Measurements from ENCODE around the gene KIF4B. TPM values are rescaled to one million over a fixed set of nuclear protein-coding genes. Genes with fewer than 3 reads are reported as not detected.
"Not testable (repeated sequence)": the region's sequence is repeated elsewhere in the genome, so short reads cannot be mapped to it uniquely, and the experiment has no call there.

The KIF4B gene
- total RNA-seq, 1 experiment from 2014 or later = 0.03 TPM

DNA sequence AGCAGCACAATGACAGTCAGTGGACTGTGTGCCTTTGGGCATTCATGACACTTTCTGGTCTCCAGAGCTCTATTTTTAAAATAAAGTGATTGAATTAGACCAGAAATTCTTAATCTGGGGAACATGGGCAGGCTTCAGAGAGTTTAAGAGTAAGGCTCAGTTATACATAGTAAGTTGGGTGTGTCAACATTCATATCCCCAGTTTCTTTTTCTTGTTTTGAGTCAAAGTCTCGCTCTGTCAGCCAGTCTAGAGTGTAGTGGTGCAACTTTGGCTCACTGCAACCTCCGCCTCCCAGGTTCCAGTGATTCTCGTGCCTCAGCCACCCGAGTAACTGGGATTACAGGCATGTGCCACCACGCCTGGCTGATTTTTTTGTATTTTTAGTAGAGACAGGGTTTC lies 13.7 kb upstream of the KIF4B start:
- DNase-seq = no peak
- no peak overlapping the region for H3K4me3 ChIP-seq

DNA sequence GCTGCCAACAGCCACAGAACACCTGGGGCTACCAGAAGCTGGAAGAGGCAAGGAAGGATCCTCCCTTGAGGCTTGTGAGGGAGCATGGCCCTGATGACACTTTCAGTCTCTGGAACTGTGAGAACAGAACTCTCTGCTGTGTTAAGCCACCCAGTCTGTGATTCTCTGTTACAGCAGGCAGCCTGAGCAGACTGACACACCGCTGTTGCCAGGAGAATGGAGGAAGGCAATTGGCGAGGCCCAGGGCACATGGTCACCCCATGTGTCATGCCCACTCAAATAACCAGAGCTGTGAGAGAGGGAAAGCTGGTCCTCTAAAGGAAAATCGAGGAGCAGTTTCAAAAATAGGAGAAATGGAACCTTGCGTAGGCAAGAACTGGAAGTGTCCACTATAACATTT lies 12.0 kb upstream of the KIF4B start:
- H3K4me3 ChIP-seq = no peak overlapping the region
- no peaks in the 10 kb centered on the region for H3K9me3 ChIP-seq
- no peaks in the 10 kb centered on the region for H3K27me3 ChIP-seq
- H3K36me3 ChIP-seq = no peaks in the 10 kb centered on the region
- DNase-seq = no peak

More for the DNA sequence above, 13.7 kb upstream of the KIF4B start:
- Histone ChIP-seq H3K27me3 (no peaks in the 10 kb centered on the region), H3K36me3 (no peaks in the 10 kb centered on the region), H3K9me3 (no peaks in the 10 kb centered on the region)

DNA sequence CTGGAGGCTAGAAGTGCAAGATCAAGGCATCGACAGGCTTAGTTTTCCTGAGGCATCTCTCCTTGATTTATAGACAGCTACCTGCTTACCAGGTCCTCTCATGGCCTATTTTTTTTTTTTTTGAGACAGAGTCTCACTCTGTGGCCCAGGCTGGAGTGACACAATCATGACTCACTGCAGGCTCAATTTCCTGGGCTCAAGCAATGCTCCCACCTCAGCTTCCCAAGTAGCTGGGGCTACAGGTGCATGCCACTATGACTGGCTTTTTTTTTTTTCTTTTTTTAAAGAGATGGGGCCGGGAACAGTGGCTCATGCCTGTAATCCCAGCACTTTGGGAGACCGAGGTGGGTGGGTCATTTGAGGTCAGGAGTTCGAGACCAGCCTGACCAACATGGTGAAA lies 10.8 kb upstream of the KIF4B start:
- not testable (repeated sequence) for H3K4me3 ChIP-seq, H3K9me3 ChIP-seq, H3K36me3 ChIP-seq, H3K27me3 ChIP-seq
- DNase-seq = peak; percentile 18

DNA sequence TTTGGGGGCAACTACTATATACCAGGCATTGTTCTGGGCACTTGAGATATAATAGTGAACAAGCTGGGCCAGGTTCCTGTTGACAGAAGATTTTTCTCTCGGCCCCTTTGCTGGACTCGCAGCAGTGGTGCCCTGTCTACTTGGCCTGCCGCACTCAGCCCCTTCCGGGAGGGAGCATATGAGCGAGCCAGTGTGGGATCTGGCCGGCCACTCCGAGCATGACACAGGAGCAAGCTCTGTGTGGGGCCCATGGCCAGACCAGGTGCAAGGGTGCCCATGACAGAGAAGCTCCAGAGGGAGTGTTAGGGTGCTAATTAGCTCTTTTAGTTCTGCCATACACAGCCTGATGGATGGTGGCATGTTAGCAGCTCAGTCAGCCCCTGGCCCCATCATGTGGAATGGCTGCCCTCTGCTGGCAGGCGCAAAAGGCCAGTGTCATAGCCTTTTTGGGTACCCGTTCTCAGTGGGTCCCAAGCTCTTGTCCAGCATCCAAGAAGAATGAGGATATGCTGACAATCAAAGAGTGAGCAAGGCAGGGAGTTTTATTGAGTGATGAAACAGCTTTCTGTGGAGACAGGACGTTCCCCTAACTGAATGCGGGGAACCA lies 9.3 kb upstream of the KIF4B start:
- H3K9me3 ChIP-seq = no peaks in the 10 kb centered on the region
- DNase-seq = peak; percentile 26

GRCh38 chr5:155006265-155006664 lies 7.3 kb upstream of the KIF4B start:
- not testable (repeated sequence) for H3K36me3 ChIP-seq, H3K27me3 ChIP-seq, DNase-seq, H3K4me3 ChIP-seq, H3K9me3 ChIP-seq

More for the DNA sequence above, 9.3 kb upstream of the KIF4B start:
- Histone ChIP-seq H3K27me3 (no peaks in the 10 kb centered on the region), H3K36me3 (no peaks in the 10 kb centered on the region), H3K4me3 (no peak overlapping the region)

GRCh38 chr5:155008669-155009068 lies 4.9 kb upstream of the KIF4B start:
- DNase-seq = no peak
- no peaks in the 10 kb centered on the region for H3K36me3 ChIP-seq
- no peak overlapping the region for H3K4me3 ChIP-seq
- H3K27me3 ChIP-seq = peaks cover 4% of the 10 kb centered on the region; the same call in 1 of the 2 replicates
- no peaks in the 10 kb centered on the region for H3K9me3 ChIP-seq

DNA sequence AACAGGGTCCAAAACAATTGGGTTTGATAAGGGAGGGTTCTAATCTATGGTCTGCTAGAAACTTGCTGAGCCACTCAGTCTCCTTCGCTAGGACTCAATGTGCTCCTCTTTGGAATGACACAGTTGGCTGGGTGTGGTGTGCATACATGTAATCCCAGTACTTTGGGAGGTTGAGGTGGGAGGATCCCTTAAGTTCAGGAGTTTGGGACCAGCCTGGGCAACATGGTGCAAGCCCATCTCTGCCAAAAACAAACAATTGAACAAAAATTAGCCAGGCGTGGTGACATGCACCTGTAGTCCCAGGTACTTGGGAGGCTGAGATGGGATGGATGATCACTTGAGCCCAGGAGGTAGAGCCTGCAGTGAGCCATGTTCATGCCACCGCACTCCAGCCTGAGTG lies 2.7 kb upstream of the KIF4B start:
- H3K27me3 ChIP-seq = peaks cover 4% of the 10 kb centered on the region; the same call in 1 of the 2 replicates
- H3K9me3 ChIP-seq = no peaks in the 10 kb centered on the region
- DNase-seq = no peak
- no peak overlapping the region for H3K4me3 ChIP-seq
- H3K36me3 ChIP-seq = no peaks in the 10 kb centered on the region

GRCh38 chr5:155015239-155015638 lies 1.7 kb downstream of the KIF4B start:
- H3K27me3 ChIP-seq = peaks cover 4% of the 10 kb centered on the region; the same call in 1 of the 2 replicates
- no peaks in the 10 kb centered on the region for H3K9me3 ChIP-seq
- no peaks in the 10 kb centered on the region for H3K36me3 ChIP-seq
- DNase-seq = no peak
- no peak overlapping the region for H3K4me3 ChIP-seq

- peaks cover 10% of the 10 kb centered on the region for H3K27me3 ChIP-seq
- DNase-seq = no peak
These were observed 4.1 kb downstream of the KIF4B start for GRCh38 chr5:155017610-155018009.

DNA sequence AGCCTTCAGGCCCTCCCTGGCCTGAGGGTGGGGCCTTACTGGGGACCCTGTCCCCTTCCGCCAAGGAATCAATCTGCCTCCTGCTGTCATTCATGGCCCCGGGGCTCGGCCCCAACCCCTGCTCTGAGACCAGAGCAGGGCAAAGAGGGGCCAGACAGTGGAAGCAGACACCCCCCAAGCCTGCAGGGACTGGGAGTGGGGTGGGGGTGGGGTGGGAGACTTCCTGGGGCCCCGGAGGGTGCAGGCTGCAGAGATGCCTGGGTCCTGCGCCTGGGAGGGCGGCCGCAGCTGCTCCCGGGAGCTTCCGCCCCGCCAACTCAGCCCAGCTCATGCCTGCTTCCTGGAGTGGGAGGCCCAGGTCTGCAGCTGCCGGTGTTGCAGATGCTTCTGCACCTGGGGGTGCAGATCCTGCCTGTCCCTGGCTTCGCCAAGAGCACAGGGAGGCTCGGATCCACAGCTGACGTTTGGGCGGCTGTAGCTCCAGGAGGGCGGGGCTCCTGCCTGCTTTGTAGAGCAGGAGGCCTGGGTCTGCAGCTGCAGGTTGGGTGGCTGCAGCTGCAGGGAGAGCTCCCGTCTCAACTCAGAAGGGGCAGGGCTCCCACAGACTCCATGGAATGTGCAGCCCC lies 6.2 kb downstream of the KIF4B start:
- H3K4me3 ChIP-seq = no peak overlapping the region
- no peaks in the 10 kb centered on the region for H3K36me3 ChIP-seq
- DNase-seq = no peak

More at GRCh38 chr5:155017610-155018009, 4.1 kb downstream of the KIF4B start:
- Histone ChIP-seq H3K4me3 (no peak overlapping the region), H3K9me3 (no peaks in the 10 kb centered on the region), H3K36me3 (no peaks in the 10 kb centered on the region)

DNA sequence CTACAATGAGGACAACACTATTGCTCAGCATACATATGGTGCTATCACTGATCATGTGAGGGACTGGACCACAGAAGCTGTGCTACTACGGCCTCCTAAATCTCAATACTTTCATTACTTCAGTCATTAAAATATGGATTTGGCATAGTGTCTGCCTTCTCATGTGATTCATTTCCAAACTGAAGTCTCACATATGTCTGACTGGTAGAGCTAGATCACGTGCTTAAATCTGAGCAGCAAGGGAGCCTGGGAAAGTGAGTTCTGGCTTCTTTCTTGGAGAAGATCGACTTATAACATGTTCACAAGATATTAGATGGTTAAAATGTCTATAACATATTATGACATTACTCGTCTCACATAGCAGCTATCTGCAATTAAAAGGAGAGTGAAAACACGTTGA lies 8.3 kb downstream of the KIF4B start:
- H3K27me3 ChIP-seq = peaks cover 10% of the 10 kb centered on the region
- H3K36me3 ChIP-seq = no peaks in the 10 kb centered on the region
- H3K9me3 ChIP-seq = no peaks in the 10 kb centered on the region
- no peak overlapping the region for H3K4me3 ChIP-seq
- DNase-seq = no peak

More for the DNA sequence above, 6.2 kb downstream of the KIF4B start:
- Histone ChIP-seq H3K9me3 (no peaks in the 10 kb centered on the region), H3K27me3 (peaks cover 10% of the 10 kb centered on the region)

DNA sequence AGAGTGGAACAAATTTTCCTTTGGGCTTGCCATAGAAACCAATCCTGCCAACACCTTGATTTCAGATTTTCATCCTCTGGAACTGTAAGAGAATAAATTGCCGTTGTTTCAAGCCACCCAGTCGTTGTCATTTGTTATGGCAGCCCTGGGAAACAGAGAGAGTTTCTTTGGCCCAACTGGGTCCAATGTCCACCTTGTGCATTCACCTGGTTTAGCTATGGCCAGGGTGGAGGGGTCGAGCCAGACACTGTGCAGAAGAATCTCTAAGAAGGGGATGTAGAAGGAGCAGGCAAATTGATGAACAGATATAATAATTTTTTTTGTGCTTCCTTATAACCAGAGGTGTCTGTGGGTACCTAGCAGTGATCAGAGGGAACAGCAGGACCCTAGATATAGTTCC lies 9.8 kb downstream of the KIF4B start:
- Histone ChIP-seq H3K4me3 (no peak overlapping the region), H3K9me3 (no peaks in the 10 kb centered on the region), H3K27me3 (peaks cover 10% of the 10 kb centered on the region), H3K36me3 (no peaks in the 10 kb centered on the region)
- DNase-seq = no peak

DNA sequence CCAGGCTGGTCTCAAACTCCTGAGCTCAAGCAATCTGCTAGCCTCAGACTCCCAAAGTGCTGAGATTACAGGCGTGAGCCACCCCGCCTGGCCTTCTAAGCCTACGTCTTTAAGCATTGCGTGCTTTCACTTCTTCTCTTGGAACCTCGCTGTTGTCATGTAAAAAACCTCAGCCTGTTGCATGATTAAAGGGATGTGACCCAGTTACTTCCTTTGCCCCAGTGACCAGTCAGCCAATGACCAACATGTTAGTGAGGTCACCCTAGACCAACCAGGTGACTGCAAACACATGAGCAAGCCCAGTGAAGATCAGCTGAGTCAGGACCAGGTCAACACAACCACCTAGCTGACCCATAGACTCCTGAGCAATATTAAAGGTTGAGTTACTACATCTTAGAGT lies 10.5 kb downstream of the KIF4B start:
- DNase-seq = no peak
- H3K4me3 ChIP-seq = no peak overlapping the region
- peaks cover 10% of the 10 kb centered on the region for H3K27me3 ChIP-seq
- no peaks in the 10 kb centered on the region for H3K36me3 ChIP-seq
- peaks cover under 1% of the 10 kb centered on the region; the same call in 1 of the 2 replicates for H3K9me3 ChIP-seq

DNA sequence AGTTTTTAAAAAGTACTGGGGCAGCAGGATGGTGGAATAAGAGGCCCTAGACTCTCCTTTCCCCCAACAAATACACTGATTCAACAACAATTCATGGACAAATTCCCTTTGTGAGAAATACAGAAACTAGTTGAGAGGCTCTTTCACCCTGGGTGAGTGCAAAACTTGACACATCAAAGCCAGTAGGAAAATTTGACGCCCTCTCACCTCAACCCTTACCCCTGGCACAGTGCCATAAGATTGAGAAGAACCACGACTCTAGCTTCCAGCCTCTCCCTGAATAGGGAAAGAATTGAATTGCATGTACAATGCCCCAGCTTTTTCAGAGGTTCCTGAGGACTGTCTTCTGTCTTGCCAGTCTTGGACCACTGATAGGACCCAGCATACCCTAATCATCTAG lies 12.3 kb downstream of the KIF4B start:
- Histone ChIP-seq H3K4me3 (no peak overlapping the region), H3K9me3 (peaks cover 2% of the 10 kb centered on the region; the same call in 1 of the 2 replicates), H3K36me3 (no peaks in the 10 kb centered on the region), H3K27me3 (peaks cover 3% of the 10 kb centered on the region)
- no peak for DNase-seq

DNA sequence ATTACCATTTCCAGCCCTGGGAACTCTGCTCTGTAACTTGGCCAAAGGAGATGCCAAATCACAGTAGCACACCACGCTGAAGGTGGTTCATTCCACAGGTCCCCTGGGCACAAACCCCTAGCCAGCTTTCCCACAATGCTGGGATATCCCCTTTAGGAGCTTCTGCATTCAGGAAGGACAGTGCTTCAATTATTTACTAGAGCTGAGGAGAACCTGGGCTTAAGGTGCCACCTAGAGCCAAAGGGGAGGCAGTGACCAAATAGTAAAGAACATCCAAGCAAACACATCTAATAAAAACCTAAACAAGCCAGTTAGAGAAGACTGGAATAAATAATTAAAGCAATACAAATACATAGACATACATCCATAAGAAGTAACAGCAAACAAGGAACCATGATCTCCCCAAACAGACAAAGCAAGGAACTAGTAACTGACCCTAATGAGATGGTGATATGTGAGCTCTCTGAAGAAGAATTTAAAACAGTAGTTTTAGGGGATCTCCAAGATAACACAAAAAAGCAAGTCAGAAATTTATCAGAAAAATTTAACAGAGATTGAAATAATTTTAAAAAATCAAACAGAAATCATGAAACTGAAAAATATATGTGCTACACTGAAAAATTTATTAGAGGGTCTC lies 14.6 kb downstream of the KIF4B start:
- H3K36me3 ChIP-seq = no peaks in the 10 kb centered on the region
- no peaks in the 10 kb centered on the region; the same call in 1 of the 2 replicates for H3K27me3 ChIP-seq
- DNase-seq = no peak
- H3K9me3 ChIP-seq = peaks cover 2% of the 10 kb centered on the region; the same call in 1 of the 2 replicates
- H3K4me3 ChIP-seq = no peak overlapping the region

- H3K36me3 ChIP-seq = no peaks in the 10 kb centered on the region
- H3K27me3 ChIP-seq = no peaks in the 10 kb centered on the region; the same call in none of the 2 replicates
- H3K4me3 ChIP-seq = no peak overlapping the region
- peaks cover 2% of the 10 kb centered on the region; the same call in 1 of the 2 replicates for H3K9me3 ChIP-seq
- no peak for DNase-seq
These were observed 15.7 kb downstream of the KIF4B start for GRCh38 chr5:155029240-155029639.

DNA sequence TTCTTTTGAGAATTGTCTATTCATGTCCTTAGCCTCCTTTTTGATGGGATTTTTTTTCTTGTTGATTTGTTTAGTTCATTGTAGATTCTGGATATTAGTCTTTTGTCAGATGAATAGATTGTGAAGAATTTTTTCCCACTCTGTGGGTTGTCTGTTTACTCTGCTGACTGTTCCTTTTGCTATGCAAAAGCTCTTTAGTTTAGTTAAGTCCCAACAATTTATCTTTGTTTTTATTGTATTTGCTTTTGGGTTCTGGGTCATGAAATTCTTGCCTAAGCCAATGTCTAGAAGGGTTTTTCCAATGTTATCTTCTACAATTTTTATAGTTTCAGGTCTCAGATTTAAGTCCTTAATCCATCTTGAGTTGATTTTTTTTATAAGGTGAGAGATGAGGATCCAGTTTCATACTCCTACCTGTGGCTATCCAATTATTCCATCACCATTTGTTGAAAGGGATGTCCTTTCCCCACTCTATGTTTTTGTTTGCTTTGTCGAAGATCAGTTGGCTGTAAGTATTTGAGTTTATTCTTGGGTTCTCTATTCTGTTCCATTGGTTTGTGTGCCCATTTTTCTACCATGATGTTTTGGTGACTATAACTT lies 20.7 kb downstream of the KIF4B start:
- not testable (repeated sequence) for H3K4me3 ChIP-seq, H3K27me3 ChIP-seq, DNase-seq, H3K36me3 ChIP-seq, H3K9me3 ChIP-seq
